GM21526 (cell line): ENCODE measurements around the gene CYP26C1.

Experiments used
- ATAC-seq: cut with Tn5 transposase; IDR thresholded peaks from one replicate; pipeline ENCODE4 v1.9.1; 2021; ENCODE audit warnings: moderate library complexity; ENCODE audit not compliant: unreplicated experiment, low FRiP score

Gene CYP26C1

DNA sequence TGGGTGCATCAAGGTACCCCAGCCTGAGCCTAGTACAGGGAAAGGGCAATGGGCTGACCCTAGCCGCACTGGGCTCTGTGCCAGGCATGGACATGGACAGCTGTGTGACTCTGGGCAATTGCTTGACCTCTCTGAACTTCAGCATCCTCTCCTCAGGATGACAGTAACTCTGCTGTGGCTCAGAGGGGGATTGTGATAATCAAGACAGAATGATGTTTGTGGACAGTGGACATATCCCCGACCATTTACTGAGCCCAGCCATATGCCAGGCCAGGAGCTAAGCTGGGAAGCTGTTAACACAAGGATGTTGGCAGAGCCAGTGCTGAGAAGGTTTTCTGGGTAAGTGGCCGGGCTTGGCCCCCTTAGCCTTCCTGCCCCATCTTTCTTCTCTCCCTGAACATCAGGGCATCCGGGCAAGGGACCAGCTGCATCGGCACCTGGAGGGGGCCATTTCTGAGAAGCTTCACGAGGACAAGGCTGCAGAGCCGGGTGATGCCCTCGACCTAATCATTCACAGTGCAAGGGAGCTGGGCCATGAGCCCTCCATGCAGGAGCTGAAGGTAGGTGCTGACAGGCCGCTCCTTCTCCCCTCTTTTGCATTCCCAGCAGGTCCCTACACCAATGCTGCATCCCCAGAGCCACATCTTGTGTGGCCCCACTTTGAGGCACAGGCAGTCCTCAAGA, 3.5 kb downstream of the CYP26C1 start:
- no peak for ATAC-seq

DNA sequence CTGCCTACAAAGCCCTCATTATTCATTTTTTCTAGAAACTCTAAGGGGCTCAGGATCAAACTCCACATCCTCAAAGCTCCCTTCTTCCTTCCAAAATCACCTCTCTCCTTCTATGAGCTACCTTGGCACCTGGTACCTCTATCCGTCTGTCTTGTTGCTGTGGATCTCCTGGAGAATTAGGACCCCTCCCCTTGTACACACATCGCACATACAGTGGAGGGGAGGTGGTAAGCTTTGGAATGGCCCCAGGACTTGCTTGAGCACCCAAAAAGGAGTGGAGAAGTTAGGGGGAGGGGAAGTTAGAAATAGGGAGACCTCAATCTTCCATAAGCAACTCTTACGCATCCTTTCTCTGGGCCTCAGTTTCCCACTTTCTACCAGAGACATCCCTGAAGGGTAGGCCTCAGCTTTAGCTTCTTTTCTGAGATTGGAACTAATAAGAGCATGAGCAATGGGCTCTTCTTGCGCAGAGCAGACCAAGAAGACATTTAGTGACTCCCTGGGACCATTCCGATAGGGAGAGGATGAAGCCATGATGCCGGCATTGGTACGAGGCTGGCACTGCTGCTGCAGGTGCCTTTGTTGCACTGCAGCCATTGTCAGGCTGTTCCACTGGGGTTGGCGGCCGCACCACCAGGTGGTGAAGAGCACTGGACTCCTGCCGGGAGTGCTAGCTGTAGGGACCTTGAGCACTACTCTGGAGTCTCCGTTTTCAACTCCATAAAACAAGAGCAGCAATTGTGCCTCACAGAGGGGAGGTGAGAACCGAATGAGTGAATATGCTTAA, 4.5 kb downstream of the CYP26C1 start:
- no peak for ATAC-seq

- no peak for ATAC-seq
These were observed 5.3 kb downstream of the CYP26C1 start for GRCh38 chr10:93065675-93066543.

DNA sequence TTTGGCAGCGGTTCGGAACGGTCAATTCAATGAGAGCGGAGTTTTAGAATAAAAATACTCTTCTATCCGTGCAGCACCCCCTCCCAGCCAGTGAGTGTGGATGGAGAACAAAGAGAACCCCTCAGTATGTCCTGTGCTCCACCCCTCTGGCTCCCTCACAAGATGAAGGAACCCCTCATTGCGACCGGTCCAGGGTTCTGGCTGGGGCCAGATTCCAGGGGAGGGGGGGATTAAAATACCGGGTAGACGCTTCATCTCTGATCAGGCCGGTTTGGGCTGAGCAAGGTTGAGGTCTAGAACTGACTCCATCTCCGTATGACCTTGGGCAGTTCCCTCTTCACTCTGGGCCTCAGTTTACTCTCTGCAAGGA, 5.9 kb downstream of the CYP26C1 start:
- ATAC-seq = no peak

DNA sequence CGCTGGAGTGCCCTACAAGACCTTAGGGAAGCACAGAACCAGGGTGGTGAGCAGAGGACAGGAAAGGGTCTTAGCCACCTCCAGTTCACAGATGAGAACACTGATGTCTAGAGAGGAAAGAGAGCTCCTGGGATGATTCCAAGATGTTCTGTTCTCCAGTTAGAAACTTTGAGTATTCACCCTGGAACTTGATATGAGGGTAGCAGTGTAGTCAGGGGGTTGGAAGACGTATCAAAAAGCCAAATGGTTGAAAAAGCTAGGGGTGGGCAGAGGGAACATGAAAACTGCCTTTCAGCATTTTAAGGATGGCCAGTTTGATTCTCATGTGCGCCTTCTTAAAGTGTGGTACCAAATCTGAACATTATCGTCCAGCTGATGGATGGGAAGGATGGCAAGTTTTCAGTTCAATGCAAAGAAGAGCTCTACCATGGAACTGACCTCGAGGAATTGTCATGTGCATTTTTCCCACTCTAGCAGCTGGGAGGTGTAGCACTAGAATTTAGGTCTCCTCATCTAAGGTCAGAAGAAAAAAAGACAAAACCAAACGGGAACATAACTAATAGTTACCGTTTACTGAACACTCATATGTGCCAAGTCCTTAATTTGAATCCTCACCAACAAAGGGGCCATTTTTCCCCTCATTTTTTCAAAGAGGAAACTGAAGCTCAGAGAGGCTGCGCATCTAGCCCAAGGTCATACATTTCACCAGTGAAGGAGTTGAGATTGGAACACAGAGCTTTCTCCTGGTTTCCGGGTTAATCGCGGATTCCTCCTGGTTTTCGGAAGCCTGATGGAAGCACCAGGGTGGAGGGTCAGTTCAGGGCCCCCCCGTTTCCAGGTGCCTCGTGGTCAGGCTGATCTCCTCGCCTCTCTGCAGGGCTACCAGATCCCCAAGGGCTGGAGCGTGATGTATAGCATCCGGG, 7.1 kb downstream of the CYP26C1 start:
- ATAC-seq = no peak

DNA sequence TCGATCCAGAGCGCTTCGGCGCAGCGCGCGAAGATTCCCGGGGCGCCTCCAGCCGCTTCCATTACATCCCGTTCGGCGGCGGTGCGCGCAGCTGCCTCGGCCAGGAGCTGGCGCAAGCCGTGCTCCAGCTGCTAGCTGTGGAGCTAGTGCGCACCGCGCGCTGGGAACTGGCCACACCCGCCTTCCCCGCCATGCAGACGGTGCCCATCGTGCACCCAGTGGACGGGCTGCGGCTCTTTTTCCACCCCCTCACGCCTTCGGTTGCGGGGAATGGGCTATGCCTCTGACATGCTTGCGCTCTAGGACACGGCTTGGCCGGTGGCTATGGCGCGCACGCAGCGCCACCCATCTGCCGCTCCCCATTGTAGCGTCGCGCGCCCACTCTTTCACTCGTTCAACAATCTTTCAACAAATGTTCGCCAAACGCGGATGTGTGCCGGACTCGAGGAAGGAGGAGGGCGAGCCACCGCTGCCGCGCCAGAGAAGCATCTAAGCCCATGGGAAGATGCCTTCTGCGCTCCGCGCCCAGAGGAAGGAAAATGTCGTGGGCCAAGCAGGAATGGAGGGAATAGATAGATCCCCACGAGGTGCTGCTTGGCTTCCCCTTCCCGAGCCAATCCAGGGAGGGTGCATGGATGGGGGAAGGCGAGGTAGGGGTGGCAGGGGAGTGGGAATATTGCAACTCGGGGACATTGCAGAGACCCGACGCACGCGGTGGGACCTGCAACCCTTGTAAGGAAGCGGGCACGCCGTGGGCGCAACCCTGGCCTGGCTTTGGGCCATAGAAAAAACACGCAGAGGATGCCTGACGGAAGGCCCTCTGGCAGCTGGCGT, 8.0 kb downstream of the CYP26C1 start:
- no peak for ATAC-seq

GRCh38 chr10:93069245-93069561, 8.6 kb downstream of the CYP26C1 start:
- no peak for ATAC-seq

DNA sequence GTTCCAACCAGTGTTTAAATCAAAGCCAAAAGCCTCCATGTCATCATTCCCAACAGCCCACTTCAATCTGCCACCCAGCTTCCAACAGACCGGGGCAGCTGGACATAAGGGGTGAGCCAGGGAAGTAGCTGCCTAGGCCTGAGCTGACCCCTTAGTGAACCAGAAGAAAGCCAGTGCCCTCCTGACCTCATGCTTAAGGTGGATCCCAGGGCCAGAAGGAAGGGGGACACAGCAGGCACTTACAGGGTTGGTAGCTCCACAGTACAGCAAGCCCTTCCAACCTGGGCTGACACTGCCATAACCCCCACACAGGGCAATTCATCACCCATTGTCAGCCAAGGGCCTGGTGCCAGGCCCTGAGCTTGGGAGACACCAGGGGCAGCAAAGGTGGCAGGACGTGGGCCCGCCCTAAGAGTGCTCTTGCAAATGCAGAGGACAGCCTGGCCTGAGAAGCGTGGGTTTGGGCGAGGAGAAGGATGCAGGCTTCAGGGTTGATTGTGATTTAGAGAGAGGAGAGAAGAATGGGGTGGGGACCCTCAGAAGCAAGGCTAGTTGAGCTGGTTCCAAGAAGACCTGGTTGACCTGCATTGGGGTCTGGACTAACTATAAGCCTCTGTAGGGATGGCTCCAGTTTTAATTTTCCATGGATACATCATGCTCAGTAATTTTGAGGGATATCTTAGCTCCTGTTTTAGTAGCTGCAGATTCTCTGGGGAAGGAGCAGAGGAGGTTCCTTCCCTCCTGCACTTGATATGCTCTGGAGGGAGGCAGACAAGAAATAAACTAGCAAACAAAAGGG, 10.0 kb downstream of the CYP26C1 start:
- ATAC-seq = no peak

- no peak for ATAC-seq
These were observed 10.5 kb downstream of the CYP26C1 start for GRCh38 chr10:93071177-93071472.

- no peak for ATAC-seq
These were observed 11.2 kb downstream of the CYP26C1 start for GRCh38 chr10:93071674-93072224.

GRCh38 chr10:93072225-93072712, 11.7 kb downstream of the CYP26C1 start:
- no peak for ATAC-seq

DNA sequence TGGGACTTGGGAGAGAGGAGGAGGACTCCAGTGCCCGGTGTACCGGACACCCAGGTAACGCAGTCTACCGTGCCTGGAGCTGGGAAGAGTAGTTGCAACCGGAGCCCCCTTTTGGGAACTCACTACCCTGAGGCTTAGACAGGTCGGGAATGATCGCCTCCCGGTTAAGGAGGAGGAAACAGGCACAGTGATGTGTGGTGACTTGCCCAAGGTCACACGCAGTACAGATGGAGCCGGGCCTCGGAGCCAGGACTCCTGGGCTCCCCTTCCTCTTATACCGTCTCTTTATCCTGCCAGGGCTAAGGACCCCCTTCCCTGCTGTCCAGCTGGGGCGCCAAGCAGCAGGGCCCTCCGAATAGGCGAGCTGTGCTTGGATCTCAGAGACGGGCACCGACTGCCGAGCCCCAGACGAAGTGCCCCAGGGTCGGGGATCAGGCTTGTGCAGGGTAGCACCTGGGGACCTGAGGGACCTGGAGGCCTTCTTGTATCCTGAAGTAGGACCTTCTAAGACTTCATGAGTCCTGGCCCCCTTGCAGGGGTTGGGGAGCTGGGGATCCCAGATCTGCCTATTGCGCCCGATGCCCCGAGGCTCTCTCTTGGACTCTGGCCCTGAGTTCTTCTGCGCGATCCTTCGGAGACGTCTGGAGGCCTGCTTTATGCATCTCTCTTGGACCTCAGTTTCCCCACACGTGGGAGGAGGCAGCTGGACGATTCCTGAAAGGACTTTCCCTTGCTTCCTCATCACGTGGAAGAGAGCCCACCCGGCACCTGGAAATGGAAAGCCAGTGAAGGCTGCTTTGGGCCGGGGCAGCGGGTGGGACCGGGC, 12.3 kb downstream of the CYP26C1 start:
- ATAC-seq = no peak

- ATAC-seq = no peak
These were observed 13.0 kb downstream of the CYP26C1 start, which contains the start of gene CYP26A1 for GRCh38 chr10:93073539-93074146. Gene CYP26A1, plus strand, starts transcription at chr10:93073893. Its CDS starts 42 bp downstream, at chr10:93073935.

GRCh38 chr10:93074147-93074596, 13.6 kb downstream of the CYP26C1 start:
- ATAC-seq = no peak

- no peak for ATAC-seq
These were observed 14.2 kb downstream of the CYP26C1 start for GRCh38 chr10:93074597-93075368.
